Measurements from ENCODE around the gene CTNNA3. TPM values are rescaled to one million over a fixed set of nuclear protein-coding genes. Genes with fewer than 3 reads are reported as not detected.

The CTNNA3 gene
- polyA plus RNA-seq, 1 experiment, result 0.26 TPM

DNA sequence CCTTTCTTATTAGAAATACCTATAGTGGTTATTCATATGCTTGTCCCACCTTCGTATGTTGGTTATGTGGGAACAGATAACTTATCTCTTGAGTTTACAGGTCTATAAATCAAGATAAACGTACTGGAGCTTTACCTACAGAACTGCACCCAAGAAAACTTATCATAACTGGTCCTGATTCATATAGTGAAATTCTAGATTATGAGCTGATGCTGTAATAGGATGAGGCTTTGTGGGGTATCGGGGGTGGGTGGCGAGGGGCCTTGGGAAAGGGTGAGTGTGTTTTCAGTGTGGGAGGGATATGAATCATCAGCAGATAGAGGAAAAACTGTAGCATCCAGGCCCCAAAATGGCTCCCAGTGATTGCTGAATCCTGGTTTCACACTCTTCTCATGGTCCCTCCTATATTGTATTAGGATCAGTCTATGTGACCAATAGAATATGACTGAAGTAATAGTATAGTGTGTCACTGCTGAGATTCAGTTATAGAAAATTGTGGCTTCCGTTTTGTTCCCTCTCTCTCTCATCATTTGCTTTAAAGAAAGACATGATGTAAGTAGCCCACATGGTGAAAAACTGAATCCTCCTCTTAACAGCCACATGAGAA lies 1476.9 kb downstream of the CTNNA3 start:
- H3K27me3 ChIP-seq (ENCODE audit: control insufficient read depth, insufficient read depth, low read length), result no peaks in the 10 kb centered on the region
- H3K27ac ChIP-seq (ENCODE audit: low read depth, low read length), result no peak overlapping the region
- H3K4me3 ChIP-seq (ENCODE audit: low read depth, low read length), result no peak overlapping the region
- TF ChIP-seq, protein P1, sequence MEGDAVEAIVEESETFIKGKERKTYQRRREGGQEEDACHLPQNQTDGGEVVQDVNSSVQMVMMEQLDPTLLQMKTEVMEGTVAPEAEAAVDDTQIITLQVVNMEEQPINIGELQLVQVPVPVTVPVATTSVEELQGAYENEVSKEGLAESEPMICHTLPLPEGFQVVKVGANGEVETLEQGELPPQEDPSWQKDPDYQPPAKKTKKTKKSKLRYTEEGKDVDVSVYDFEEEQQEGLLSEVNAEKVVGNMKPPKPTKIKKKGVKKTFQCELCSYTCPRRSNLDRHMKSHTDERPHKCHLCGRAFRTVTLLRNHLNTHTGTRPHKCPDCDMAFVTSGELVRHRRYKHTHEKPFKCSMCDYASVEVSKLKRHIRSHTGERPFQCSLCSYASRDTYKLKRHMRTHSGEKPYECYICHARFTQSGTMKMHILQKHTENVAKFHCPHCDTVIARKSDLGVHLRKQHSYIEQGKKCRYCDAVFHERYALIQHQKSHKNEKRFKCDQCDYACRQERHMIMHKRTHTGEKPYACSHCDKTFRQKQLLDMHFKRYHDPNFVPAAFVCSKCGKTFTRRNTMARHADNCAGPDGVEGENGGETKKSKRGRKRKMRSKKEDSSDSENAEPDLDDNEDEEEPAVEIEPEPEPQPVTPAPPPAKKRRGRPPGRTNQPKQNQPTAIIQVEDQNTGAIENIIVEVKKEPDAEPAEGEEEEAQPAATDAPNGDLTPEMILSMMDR (IDR thresholded peaks at IDR 0.05; ENCODE audit: low read depth, low read length), result no peak
- CTCF ChIA-PET, result interaction anchor here (0.6 kb wide), 1 partner anchor 89 kb away, joined by 3 read pairs; no protein-coding TSS in a partner anchor
- no peaks in the 10 kb centered on the region for H3K9me3 ChIP-seq (ENCODE audit: control insufficient read depth, insufficient read depth, low read length)
- POLR2A ChIA-PET, result no interaction called here
- DNase-seq (ENCODE audit: low read depth, low spot score), result no peak

DNA sequence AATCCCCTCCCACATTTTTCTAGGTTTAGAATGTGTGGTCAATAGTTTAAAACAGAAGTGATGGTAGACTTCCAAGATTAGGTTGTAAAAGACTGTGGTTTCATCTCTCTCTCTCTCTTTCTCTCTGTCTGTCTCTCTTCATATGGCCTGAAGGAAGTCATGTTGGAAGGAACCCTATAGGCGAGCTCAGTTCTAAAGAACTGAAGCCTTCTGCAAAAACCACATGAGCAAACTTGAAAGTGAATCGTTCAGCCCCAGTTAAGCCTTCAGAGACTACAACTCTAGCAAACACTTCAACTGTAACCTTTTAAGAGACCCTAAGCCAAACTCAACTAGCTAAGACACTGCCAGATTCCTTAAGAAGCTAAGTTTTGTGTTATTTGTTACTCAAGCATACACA lies 1477.7 kb downstream of the CTNNA3 start:
- TF ChIP-seq, protein P1 (IDR thresholded peaks at IDR 0.05; ENCODE audit: low read depth, low read length), result no peak
- DNase-seq (ENCODE audit: low read depth, low spot score), result no peak
- Histone ChIP-seq H3K9me3 (ENCODE audit: control insufficient read depth, insufficient read depth, low read length) (no peaks in the 10 kb centered on the region), H3K27ac (ENCODE audit: low read depth, low read length) (no peak overlapping the region), H3K4me3 (ENCODE audit: low read depth, low read length) (no peak overlapping the region), H3K27me3 (ENCODE audit: control insufficient read depth, insufficient read depth, low read length) (no peaks in the 10 kb centered on the region)
- ChIA-PET POLR2A (no interaction called here), CTCF (no interaction called here)

DNA sequence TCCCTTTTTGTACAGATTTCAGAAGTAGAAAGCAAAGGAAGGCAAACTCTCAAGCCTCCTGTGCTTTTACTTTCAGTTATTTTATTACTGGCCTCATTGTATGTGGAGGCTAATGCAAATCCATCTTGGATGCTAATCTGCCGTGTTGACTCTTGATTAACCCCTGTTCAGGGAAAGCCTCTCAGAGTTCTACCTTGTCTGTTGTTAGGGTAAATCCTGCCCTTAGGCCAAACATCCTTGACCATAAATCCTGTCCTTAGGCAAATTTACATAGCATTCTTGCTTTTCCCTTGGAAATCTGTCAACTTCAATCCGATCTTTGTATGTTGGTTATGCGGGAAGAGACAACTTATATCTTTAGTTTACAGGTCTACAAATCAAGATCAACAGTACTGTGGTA lies 1480.1 kb downstream of the CTNNA3 start:
- H3K4me3 ChIP-seq (ENCODE audit: low read depth, low read length), result no peak overlapping the region
- no peaks in the 10 kb centered on the region for H3K9me3 ChIP-seq (ENCODE audit: control insufficient read depth, insufficient read depth, low read length)
- POLR2A ChIA-PET, result no interaction called here
- CTCF ChIA-PET, result no interaction called here
- no peak overlapping the region for H3K27ac ChIP-seq (ENCODE audit: low read depth, low read length)
- TF ChIP-seq, protein P1 (IDR thresholded peaks at IDR 0.05; ENCODE audit: low read depth, low read length), result no peak
- H3K27me3 ChIP-seq (ENCODE audit: control insufficient read depth, insufficient read depth, low read length), result no peaks in the 10 kb centered on the region
- DNase-seq (ENCODE audit: low read depth, low spot score), result no peak

DNA sequence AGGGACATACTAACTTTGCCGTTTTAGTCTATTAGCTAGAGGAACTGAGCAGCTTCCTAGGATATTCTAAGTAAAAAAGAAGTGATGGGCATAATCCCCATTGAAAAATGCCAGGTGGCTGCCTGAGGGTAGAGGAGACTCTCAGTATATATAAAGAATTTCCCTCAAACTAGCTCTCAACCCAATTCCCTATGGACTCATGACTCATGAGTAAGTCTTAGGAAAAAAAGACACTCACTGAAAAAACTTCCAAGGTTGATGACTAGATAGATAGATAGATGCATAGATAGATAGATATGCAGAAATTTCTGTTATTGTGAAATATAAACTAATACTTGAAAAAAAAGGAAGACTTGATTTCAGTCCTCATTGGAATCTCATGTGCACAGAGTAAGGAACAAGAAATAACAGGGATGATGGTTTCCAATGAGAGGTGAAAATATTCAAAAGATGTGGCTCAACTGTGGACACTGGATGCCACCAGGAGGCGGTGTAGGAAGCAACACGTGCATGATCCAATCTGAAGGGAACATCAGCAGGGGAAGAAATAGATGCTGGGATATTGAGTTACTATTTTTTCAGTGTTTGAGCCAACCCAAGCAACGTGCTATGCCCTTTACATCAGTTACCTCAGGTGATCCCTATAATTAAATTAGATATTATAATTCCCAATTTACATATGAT lies 1481.1 kb downstream of the CTNNA3 start:
- TF ChIP-seq, protein P1 (IDR thresholded peaks at IDR 0.05; ENCODE audit: low read depth, low read length), result peak; percentile 30; the same call in 1 of the 2 replicates
- H3K4me3 ChIP-seq (ENCODE audit: low read depth, low read length), result no peak overlapping the region
- POLR2A ChIA-PET, result no interaction called here
- no peaks in the 10 kb centered on the region for H3K9me3 ChIP-seq (ENCODE audit: control insufficient read depth, insufficient read depth, low read length)
- CTCF ChIA-PET, result no interaction called here
- no peaks in the 10 kb centered on the region for H3K27me3 ChIP-seq (ENCODE audit: control insufficient read depth, insufficient read depth, low read length)
- DNase-seq (ENCODE audit: low read depth, low spot score), result no peak
- H3K27ac ChIP-seq (ENCODE audit: low read depth, low read length), result no peak overlapping the region

DNA sequence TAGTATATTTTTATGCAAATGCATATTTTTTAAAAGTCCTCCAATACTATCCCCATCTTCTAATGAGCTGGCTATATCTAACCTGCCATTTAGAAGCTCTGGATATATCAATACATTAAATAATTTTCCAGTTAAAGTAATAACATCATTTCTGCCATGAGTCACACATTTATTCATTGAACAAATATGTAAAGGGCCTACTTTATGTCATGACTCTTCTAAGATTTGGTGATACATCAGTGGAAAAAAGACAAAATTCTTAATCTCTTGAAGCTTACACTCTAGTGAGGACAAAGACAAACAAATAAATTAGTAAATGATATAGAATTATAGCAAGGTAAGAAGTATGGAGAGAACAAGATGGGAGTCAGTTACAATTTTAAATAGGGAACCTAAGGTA lies 1487.0 kb downstream of the CTNNA3 start:
- H3K9me3 ChIP-seq (ENCODE audit: control insufficient read depth, insufficient read depth, low read length), result no peaks in the 10 kb centered on the region
- ChIA-PET POLR2A (no interaction called here), CTCF (no interaction called here)
- no peak overlapping the region for H3K27ac ChIP-seq (ENCODE audit: low read depth, low read length)
- no peaks in the 10 kb centered on the region for H3K27me3 ChIP-seq (ENCODE audit: control insufficient read depth, insufficient read depth, low read length)
- no peak overlapping the region for H3K4me3 ChIP-seq (ENCODE audit: low read depth, low read length)
- DNase-seq (ENCODE audit: low read depth, low spot score), result no peak
- TF ChIP-seq, protein P1 (IDR thresholded peaks at IDR 0.05; ENCODE audit: low read depth, low read length), result no peak
